SKM-1 treated with dmso at 0.1 percent for 144 hours (cell line): Measurements from ENCODE around the gene RNF213.
"Not testable (repeated sequence)": the region's sequence is repeated elsewhere in the genome, so short reads cannot be mapped to it uniquely, and the experiment has no call there.

ENCODE experiments used
- DNase-seq: peaks from one replicate; lab custom pipeline; 2025; ENCODE audit not compliant: unreplicated experiment; lab: John Stamatoyannopoulos, UW

Gene RNF213

DNA sequence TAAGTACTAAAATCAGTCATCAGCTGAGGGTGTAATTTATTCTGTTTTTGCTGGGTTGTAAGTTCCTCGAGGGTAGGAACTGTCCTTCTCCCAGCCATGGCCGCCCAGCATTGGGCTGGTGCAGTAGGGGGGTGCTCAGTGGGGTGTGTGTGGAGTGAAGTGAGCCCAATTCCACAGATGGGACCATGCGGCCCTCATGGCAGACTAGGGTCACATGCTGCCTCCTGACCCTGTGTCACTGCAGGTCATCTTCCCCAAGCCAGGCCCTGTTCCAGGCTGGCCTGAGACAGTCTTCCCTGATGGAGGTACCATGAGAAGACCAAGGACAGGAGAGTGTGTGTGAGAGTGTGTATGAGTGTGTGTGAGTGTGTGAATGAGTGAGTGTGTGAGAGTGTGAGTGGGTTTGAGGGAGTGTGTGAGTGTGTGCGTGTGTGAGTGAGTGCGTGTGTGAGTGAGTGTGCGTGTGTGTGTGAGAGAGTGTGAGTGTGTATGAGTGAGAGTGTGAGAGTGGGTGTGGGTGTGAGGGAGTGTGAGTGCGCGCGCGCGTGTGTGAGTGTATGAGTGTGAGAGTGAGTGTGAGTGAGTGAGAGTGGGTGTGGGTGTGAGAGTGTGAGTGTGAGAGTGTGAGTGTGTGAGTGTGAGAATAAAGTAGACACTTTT lies 36.7 kb upstream of the RNF213 start:
- no peak for DNase-seq

GRCh38 chr17:80224683-80225082 lies 36.0 kb upstream of the RNF213 start:
- no peak for DNase-seq

- no peak for DNase-seq
These were observed 35.4 kb upstream of the RNF213 start for GRCh38 chr17:80225230-80225629.

- DNase-seq, result no peak
These were observed 33.5 kb upstream of the RNF213 start for GRCh38 chr17:80227156-80227555.

GRCh38 chr17:80227666-80228065 lies 33.0 kb upstream of the RNF213 start:
- DNase-seq, result no peak

- no peak for DNase-seq
These were observed 32.2 kb upstream of the RNF213 start for GRCh38 chr17:80228477-80228876.

DNA sequence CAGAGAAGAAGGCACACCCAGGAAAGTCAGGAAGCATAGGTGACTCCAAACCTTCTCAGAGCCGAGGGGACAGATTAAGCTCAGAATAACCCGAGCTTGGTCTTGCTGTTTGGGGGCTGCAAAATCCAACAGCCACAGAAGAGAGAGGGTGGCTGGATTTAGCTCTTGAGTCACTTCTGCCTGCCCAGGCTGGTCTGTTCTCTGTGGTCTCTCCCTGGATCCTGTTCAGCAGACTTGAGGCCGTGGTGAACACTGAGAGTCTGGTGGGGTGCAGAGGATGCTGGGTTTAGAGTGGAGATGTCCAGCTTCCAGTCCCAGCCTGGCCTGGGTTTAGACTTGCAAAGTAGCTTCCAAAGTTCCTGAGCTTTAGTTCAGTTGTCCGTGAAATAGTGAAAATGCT lies 31.6 kb upstream of the RNF213 start:
- DNase-seq, result no peak

GRCh38 chr17:80232438-80232837 lies 28.2 kb upstream of the RNF213 start:
- no peak for DNase-seq

GRCh38 chr17:80233202-80233601 lies 27.4 kb upstream of the RNF213 start:
- DNase-seq, result no peak

DNA sequence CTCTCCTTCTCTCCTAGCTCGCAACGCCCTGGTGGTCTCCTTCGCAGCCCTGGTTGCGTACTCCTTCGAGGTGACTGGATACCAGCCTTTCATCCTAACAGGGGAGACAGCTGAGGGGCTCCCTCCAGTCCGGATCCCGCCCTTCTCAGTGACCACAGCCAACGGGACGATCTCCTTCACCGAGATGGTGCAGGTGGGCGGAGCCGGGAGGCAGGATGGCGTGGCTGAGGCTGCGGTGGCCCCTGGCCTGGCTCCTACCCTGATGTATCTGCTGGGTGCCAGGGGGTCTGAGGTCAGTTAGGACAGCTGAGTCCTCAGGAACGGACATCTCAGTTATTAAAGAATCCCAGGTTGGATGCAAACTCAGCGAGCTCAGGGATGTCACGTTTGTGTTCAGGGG lies 23.7 kb upstream of the RNF213 start:
- DNase-seq, result no peak

- no peak for DNase-seq
These were observed 23.3 kb upstream of the RNF213 start for GRCh38 chr17:80237386-80237785.

- no peak for DNase-seq
These were observed 18.1 kb upstream of the RNF213 start for GRCh38 chr17:80242505-80242904.

GRCh38 chr17:80243526-80244433 lies 16.9 kb upstream of the RNF213 start:
- DNase-seq, result no peak

GRCh38 chr17:80244448-80244847 lies 16.2 kb upstream of the RNF213 start:
- DNase-seq, result not testable (repeated sequence)

GRCh38 chr17:80244871-80245509 lies 15.7 kb upstream of the RNF213 start:
- no peak for DNase-seq

DNA sequence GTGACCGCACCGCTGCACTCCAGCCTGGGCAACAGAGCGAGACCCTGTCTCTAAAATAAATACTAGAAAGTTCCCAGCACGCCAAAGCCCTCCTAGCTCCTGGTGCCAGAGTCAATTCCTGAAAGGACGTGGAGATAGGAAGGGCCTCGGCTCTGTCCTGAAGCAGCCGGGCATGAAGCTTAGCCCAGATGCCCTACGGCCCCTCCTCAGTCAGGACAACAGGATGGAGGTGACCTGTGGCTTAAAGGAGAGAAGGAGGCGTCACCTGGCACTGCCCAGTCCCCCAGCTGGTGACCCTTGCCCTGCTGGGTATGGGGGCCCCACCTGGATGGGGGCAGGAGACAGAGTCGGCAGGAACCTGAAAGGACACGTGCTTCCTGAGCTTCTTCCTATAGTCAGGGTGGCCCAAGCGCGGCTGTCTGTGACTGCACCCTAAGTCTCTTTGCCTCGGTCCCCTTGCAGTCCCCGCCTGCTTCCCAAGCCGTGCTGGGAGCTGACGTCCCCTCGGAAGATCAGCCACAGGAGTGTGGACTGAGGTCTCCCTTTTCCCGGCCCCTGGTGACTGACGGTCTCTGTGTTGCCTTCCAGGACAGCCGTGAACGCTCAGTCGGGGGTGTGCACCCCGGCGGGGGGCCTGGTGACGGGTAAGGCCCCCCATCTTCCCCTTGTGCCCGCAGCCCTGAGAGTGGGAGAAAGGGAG lies 14.9 kb upstream of the RNF213 start:
- DNase-seq, result no peak

GRCh38 chr17:80246266-80246681 lies 14.4 kb upstream of the RNF213 start:
- no peak for DNase-seq

- no peak for DNase-seq
These were observed 13.9 kb upstream of the RNF213 start for GRCh38 chr17:80246726-80247125.

GRCh38 chr17:80247561-80247960 lies 13.1 kb upstream of the RNF213 start:
- no peak for DNase-seq

- no peak for DNase-seq
These were observed 12.4 kb upstream of the RNF213 start for GRCh38 chr17:80248001-80248893.
